Hematopoietic multipotent progenitor cell (in vitro differentiated cells): ENCODE results near the gene RPSA. TPM values are rescaled to one million over a fixed set of nuclear protein-coding genes. Genes with fewer than 3 reads are reported as not detected.
"Not testable (repeated sequence)": the region's sequence is repeated elsewhere in the genome, so short reads cannot be mapped to it uniquely, and the experiment has no call there.

Experiments used
- DNase-seq, 3 donors: peaks; one replicate each; pipeline ENCODE4 v3.0.0-alpha.2; 2011 to 2015; ENCODE audit warnings: low read depth in 2 of 3, low spot score in 2 of 3
- total RNA-seq: library from RNA; depleted of rRNA; stranded (reverse); fragments of >200 nt; gene quantifications from one replicate; pipeline ENCODE4 v1.2.3, GENCODE V29; 2012

The RPSA gene
- total RNA-seq, 1 donor, result 2,792 TPM

DNA sequence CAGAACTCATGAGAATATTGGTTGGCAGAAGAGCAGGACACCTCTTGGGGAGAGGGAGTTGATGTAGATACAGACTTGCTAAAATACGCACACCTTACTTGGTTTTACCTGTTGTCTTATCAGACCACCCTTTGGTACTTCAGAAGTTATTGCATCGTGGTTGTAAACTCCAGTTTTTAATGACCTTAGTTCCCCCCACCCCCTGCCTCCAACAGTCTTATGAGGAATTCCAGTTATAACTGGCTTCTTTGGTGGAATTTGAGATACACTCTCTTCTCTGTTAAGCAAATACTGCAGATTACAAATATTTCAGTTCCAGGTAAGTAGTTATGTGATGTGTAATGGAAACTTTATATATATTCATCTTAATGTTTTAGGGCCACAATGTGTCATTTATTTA lies 18.4 kb upstream of the RPSA start:
- no peak for DNase-seq

DNA sequence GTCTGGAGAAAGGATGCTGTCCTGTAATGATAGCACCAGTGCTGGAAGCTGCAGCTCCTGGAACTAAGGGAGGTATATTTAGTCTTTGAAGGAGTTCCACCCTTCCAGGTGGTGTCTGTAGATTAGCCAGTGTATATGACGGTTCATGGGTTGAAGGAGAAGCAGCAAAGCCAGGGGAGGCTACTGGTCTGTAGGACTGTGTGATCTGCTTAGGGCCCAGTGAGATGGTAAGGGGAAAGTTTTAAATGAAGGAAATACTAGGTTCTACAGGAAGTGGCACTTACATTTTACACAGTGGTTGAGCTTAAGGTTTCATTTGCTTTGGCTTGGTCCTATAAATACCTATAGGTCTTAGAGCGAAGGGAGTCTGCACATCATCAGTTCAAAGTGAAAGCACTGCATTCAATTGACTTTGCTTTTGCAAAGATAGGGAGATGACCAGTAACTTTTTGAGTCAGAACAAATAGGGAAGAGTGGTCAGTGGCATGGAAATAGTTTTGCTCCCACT lies 17.7 kb upstream of the RPSA start:
- DNase-seq, result no peak

DNA sequence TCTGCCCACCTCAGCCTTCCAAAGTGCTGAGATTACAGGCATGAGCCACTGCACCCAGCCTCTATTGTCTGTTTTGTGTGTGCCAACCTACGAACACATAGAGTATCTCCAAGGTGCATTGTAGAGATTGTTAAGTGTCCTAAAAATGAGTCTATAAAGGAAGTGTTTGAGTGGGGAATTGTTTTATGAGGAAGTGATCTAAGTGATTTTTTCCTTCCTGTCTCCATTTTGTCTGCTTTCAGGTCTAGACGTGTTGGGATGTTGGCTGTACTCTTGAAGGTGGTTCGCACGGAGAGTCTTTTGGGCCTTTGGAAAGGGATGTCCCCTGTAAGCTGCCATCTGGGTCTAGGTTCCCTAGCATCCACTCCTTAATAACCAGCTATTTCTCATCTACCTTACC lies 16.3 kb upstream of the RPSA start:
- DNase-seq, result no peak

DNA sequence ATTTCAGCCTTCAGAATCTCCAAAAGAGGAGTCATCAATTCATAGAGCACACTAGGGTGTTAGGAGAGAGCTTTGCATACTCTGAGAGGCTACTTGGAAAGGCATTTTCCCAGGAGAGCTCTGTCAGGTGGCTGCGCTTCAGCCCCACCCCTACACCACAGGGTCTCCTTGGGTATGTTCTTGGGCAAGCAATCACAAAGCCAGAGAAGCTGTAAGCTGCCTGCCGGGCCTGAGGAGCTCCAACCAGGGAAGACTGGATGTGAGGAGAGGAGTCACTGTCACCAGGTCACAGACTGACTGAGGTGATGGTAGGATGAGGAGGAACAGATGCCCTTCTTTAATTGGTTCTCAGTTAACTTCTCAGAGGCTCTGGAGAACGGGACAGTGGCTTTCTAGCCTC lies 9.8 kb upstream of the RPSA start:
- no peak for DNase-seq

DNA sequence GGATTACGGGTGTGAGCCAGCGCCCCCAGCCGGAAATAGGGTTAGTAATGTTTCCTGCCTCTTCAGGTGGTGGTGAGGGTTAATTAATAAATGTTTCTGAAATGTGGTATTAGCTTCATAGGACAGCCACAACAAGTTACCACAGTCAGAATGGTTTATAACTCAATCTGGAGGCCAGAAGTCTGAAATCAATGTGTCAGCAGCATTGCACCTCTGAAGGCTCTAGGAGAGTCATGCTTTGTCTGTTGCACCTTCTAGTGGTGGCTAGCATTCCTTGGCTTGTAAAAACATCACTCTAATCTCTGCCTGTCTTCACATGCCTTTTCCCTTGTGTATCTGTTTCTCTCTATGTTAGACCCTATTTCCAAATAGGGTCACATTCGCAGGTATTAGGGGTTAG lies 7.8 kb upstream of the RPSA start:
- no peak for DNase-seq

- DNase-seq, result no peak
These were observed 4.5 kb upstream of the RPSA start for GRCh38 chr3:39401983-39402382.

DNA sequence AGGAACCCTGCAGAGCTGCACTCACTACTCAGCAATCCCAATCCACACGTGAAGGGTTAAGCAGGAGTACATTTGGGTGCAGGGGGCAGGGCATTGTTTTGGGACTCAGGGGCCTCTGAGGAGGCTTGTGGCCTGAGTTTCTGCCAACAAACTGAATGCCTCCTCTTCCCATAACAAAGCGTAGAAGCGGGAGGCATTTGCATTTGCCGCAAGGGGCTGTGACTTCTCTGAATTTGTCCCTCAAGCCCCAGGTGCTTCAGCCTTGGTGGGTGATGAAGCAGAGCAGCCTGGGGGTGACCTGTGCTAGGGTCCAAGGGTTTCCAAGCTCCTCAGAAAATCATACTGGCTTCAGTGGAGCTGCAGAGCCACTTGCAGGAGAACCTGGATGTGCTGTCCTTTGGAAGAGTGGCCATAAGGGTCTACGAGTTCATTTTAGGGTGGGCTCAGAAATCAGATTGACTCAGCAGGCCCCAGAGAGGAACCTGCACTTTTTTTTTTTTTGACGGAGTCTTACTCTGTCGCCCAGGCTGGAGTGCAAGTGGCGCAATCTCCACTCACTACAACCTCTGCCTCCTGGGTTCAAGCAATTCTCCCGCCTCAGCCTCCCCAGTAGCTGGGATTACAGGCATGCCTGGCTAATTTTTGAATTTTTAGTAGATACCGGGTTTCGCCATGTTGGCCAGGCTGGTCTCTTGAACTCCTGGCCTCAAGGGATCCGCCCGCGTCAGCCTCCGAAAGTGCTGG lies 1.4 kb upstream of the RPSA start:
- no peak for DNase-seq

- DNase-seq, result no peak
These were observed 693 bp upstream of the RPSA start for GRCh38 chr3:39405687-39406367.

GRCh38 chr3:39407259-39407629 lies 724 bp downstream of the RPSA start:
- DNase-seq, result no peak

DNA sequence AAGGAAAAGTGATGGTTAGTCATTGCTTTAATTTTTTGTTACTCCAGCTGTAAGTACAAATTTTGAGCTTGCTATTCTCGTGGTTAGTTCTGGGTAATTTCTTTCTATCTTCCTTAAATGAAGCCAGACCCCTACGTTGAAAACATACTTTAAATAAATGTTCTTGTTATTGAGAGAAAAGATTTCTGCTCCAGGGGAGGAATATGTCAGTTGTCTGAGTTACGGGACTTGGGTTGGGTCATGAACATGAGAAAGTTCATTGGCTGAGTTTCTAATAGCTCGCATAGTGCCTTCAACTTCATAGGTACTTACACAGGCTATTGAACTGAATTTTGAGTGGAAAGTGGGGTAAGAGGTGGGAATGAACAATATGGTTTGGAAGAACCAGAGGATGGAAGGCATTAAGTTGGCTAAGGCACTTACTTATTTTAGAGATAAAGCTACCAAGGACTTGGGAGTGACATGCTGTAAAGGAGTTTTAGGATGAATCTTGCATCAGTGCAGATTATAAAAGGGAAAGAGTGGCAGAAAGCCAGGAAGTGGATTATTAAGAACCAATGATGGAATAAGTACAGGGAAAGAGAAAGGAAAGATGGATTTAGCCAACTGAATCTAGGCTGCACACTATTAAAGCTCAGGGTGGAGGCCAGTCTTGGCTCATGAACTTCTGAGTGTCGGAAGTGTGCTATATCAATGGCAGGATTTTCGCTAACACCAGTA lies 1.4 kb downstream of the RPSA start:
- DNase-seq, result no peak

- DNase-seq, result no peak
These were observed 2.2 kb downstream of the RPSA start for GRCh38 chr3:39408493-39409372.

DNA sequence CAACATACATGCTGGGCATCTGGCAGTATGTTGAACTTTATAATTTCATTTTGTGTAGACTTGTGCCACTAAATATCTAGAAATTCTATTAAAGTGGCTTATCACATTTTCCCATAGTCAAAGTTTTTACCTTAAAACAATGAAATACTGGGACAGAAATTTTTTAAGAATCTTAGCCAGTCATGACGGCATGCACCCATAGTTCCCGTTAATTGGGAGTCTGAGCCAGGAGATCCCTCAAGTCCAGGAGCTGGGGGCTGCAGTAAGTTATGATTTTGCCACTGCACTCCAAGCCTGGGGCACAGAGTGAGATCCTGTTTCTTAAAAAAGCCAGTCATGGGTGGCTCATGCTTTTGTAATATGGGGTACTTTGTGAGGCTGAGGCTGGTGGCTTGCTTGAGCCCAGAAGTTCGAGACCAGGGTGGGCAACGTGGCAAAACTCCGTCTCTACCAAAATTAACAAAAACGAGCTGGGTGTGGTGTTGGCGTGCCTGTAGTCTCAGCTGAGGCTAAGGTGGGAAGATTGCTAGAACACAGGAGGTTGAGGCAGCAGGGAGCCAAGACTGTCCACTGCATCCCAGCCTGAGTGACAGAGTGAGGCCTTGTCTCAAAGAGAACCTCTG lies 3.1 kb downstream of the RPSA start:
- DNase-seq, result no peak

GRCh38 chr3:39410893-39411292 lies 4.4 kb downstream of the RPSA start:
- no peak for DNase-seq

DNA sequence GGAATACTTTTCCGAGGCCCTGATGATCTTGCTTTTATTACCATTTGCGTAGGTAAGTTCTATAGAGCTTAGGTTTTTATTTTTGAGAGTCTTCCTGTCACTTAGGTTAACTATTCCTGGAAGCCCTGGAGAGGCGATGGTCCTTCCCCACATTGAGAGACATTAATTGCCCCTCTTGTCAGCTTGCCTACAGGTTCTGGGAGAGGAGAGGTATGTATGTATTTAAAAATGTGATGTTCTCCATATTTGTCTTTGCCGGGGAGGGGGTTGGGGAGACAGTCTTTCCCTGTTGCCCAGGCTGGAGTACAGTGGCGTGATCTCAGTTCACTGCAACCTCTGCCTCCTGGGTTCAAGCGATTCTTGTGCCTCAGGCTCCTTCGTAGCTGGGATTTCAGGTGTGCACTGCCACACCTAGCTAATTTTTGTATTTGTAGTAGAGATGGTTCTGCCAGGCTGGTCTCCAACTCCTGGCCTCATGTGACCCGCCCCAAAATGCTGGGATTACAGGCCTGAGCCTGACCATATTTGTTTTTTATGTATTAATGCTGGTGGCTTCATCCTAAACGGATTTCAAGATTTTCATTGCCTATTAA lies 6.2 kb downstream of the RPSA start:
- no peak for DNase-seq

DNA sequence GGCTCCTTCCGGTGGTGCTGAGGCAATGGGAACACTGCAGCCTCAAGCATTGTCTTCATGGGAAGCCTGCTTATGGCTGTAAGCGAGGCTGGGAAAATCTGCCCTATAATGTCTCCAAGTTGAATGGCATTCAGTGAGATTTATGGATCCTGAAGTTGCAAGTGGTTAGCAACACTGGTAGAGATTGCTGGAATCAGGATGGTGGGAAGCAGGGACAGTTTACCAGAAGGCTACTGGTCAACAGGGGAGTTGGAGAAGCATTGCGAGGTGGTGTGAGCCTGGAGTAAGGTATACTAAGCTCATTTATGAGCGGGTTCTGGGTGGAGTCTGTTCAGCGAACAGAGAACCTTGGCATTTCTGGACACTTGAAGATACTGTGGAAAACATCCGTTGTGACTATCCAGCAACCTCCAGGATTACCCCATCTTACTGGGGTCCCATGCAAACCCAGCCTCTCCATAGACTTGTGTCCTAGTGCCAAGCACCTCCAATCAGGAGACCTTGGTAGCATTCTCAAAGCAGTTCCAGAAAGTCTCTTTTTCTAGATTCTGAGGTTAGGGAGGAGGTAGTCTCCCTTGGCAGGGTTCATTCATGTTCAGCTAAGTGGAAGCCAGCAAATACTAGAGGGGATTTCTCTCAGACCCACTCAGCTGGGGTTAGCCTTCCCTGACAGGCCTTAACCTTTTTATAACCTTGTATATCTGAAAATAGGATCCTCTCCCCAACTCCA lies 7.3 kb downstream of the RPSA start:
- DNase-seq, result no peak

GRCh38 chr3:39414421-39414907 lies 7.9 kb downstream of the RPSA start:
- DNase-seq, result no peak

DNA sequence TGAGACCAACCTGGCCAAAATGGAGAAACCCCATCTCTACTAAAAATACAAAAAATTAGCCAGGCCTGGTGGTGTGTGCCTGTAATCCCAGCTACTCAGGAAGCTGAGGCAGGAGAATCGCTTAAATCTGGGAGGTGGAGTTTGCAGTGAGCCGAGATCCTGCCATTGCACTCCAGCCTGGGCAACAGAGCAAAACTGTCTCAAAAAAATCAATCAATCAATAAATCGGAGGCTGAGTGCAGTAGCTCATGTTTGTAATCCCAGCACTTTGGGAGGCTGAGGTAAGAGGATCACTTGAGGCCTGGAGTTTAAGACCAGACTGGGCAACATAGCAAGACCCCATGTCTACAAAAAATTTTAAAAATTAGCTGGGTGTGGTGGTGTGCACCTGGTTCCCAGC lies 8.8 kb downstream of the RPSA start:
- not testable (repeated sequence) for DNase-seq

DNA sequence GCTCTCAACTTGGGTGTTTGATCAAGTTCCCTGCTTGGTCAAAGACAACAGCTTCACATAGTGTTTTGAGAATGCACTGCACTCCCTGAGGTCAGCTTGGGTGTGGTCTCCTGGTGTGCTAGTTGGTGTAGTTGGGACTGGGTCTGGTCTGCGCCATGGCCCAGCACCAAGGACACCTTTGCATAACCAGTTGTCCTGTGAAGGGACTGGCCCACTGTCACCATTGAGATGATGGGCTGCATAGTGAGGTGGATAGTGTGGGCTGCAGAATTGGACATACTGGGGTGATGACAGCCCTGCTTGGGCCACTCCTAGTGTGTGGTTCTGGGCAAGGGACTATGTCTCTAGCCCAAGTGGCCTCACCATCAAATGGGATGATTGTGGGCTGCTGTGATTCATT lies 9.5 kb downstream of the RPSA start:
- no peak for DNase-seq

GRCh38 chr3:39416998-39417397 lies 10.5 kb downstream of the RPSA start:
- not testable (repeated sequence) for DNase-seq
